ENCODE data around the gene PXYLP1. TPM values are rescaled to one million over a fixed set of nuclear protein-coding genes. Genes with fewer than 3 reads are reported as not detected.

PXYLP1 gene
- total and polyA plus RNA-seq, 9 of the 15 experiments (the other 6 are each of a cell fraction or from before 2014, with no cell fraction given): 0.80 to 2.9 (median 1.3) TPM

DNA sequence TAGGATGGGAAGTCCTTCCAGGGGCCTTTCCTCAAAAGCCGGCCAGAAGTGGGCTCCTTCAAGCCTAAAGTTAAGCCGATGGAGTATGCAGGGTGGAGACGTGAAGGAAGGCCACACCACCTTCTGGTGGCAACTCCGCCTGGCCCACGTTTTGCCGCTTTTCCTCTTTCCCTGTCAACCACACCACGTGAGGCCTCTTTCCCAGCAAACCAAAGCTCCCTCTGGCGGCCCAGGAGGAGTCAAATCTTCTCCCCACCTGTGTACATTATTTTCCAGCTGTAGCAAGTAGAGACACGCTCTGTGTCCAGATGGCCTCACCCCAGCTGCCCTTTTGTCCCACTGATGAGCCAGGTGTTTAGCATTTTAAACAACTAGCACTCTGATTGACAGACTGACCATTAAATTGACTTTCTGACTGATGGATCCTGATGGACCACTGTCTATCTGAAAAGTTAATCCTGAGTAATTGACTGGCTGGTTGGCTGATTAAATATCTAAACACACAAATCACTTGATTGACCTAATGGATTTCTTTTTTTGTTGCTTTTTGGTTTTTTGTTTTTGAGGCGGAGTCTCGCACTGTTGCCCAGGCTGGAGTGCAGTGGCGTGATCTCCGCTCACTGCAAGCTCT lies 77.1 kb downstream of the PXYLP1 start (continued):
- TF ChIP-seq, protein P1, sequence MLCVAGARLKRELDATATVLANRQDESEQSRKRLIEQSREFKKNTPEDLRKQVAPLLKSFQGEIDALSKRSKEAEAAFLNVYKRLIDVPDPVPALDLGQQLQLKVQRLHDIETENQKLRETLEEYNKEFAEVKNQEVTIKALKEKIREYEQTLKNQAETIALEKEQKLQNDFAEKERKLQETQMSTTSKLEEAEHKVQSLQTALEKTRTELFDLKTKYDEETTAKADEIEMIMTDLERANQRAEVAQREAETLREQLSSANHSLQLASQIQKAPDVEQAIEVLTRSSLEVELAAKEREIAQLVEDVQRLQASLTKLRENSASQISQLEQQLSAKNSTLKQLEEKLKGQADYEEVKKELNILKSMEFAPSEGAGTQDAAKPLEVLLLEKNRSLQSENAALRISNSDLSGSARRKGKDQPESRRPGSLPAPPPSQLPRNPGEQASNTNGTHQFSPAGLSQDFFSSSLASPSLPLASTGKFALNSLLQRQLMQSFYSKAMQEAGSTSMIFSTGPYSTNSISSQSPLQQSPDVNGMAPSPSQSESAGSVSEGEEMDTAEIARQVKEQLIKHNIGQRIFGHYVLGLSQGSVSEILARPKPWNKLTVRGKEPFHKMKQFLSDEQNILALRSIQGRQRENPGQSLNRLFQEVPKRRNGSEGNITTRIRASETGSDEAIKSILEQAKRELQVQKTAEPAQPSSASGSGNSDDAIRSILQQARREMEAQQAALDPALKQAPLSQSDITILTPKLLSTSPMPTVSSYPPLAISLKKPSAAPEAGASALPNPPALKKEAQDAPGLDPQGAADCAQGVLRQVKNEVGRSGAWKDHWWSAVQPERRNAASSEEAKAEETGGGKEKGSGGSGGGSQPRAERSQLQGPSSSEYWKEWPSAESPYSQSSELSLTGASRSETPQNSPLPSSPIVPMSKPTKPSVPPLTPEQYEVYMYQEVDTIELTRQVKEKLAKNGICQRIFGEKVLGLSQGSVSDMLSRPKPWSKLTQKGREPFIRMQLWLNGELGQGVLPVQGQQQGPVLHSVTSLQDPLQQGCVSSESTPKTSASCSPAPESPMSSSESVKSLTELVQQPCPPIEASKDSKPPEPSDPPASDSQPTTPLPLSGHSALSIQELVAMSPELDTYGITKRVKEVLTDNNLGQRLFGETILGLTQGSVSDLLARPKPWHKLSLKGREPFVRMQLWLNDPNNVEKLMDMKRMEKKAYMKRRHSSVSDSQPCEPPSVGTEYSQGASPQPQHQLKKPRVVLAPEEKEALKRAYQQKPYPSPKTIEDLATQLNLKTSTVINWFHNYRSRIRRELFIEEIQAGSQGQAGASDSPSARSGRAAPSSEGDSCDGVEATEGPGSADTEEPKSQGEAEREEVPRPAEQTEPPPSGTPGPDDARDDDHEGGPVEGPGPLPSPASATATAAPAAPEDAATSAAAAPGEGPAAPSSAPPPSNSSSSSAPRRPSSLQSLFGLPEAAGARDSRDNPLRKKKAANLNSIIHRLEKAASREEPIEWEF (CRISPR knock-in tag; IDR thresholded peaks at IDR 0.05): no peak
- TF ChIP-seq NFE2L1 (tag; IDR thresholded peaks at IDR 0.05; ENCODE audit: borderline replicate concordance, low read depth) (no peak), ATF3 (IDR thresholded peaks at IDR 0.05) (no peak), ATF3 (CRISPR knock-in tag; conservative IDR thresholded peaks at IDR 0.05) (no peak), NUFIP1 (IDR thresholded peaks at IDR 0.05; ENCODE audit: partially characterized antibody) (no peak), BDP1 (IDR thresholded peaks at IDR 0.05; ENCODE audit: insufficient read depth, insufficient read length) (no peak), PHF20 (IDR thresholded peaks at IDR 0.05; ENCODE audit: partially characterized antibody) (peak; percentile 36), ZNF644 (tag; IDR thresholded peaks at IDR 0.05; ENCODE audit: low read depth) (no peak), SNIP1 (IDR thresholded peaks at IDR 0.05; ENCODE audit: low read depth) (no peak), ZFP1 (CRISPR knock-in tag; IDR thresholded peaks at IDR 0.05) (no peak), ZNF830 (CRISPR knock-in tag; IDR thresholded peaks at IDR 0.05) (no peak), POLR3G (IDR thresholded peaks at IDR 0.05; ENCODE audit: extremely low read depth, insufficient read length, insufficient replicate concordance) (no peak), HIVEP1 (CRISPR knock-in tag; IDR thresholded peaks at IDR 0.05) (0 out of 2 replicates have a peak, but pooled peaks have one; percentile 10), MTA1 (IDR thresholded peaks at IDR 0.05; ENCODE audit: borderline replicate concordance) (no peak), RBM25 (IDR thresholded peaks at IDR 0.05; ENCODE audit: low read depth, low read length, severe bottlenecking) (no peak), CXXC5 (CRISPR knock-in tag; IDR thresholded peaks at IDR 0.05) (peak; percentile 75)
- TF ChIP-seq, protein P2, sequence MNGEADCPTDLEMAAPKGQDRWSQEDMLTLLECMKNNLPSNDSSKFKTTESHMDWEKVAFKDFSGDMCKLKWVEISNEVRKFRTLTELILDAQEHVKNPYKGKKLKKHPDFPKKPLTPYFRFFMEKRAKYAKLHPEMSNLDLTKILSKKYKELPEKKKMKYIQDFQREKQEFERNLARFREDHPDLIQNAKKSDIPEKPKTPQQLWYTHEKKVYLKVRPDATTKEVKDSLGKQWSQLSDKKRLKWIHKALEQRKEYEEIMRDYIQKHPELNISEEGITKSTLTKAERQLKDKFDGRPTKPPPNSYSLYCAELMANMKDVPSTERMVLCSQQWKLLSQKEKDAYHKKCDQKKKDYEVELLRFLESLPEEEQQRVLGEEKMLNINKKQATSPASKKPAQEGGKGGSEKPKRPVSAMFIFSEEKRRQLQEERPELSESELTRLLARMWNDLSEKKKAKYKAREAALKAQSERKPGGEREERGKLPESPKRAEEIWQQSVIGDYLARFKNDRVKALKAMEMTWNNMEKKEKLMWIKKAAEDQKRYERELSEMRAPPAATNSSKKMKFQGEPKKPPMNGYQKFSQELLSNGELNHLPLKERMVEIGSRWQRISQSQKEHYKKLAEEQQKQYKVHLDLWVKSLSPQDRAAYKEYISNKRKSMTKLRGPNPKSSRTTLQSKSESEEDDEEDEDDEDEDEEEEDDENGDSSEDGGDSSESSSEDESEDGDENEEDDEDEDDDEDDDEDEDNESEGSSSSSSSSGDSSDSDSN (IDR thresholded peaks at IDR 0.05; ENCODE audit: borderline replicate concordance in 1 of 2, low read depth in 2 of 2, low read length in 2 of 2): no peak
- TF ChIP-seq, protein P3, sequence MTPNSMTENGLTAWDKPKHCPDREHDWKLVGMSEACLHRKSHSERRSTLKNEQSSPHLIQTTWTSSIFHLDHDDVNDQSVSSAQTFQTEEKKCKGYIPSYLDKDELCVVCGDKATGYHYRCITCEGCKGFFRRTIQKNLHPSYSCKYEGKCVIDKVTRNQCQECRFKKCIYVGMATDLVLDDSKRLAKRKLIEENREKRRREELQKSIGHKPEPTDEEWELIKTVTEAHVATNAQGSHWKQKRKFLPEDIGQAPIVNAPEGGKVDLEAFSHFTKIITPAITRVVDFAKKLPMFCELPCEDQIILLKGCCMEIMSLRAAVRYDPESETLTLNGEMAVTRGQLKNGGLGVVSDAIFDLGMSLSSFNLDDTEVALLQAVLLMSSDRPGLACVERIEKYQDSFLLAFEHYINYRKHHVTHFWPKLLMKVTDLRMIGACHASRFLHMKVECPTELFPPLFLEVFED (CRISPR knock-in tag; conservative IDR thresholded peaks at IDR 0.05): no peak

All from K562 (cell line).